ENCODE data around the gene RANBP3. TPM values are rescaled to one million over a fixed set of nuclear protein-coding genes. Genes with fewer than 3 reads are reported as not detected.
A peak's percentile ranks its signal among the peaks of the same experiment; 100 is the strongest.

Gene RANBP3
- total and polyA plus RNA-seq, 2 of the 8 experiments (the other 6 are each of a cell fraction or from before 2014, with no cell fraction given), result 95.4 to 122 TPM

GRCh38 chr19:5994405-5995165 lies 16.6 kb upstream of the RANBP3 start:
- WGBS, 2 experiments (ENCODE audit: extremely low coverage in 1 of 2, insufficient coverage in 1 of 2, insufficient read length in 1 of 2, insufficient replicate concordance in 2 of 2, low coverage in 1 of 2, low lambda C conversion rate in 2 of 2, missing lambda C conversion rate in 1 of 2), result 94% methylated on average over 28 of the region's 29 CpGs; no CpG with 5 or more reads in 1 of the 2 experiments
- ChIA-PET POLR2A (ENCODE audit: partially characterized antibody) (interaction anchor here (1.4 to 1.6 kb wide), 2 partner anchors 18 to 24 kb away, joined by 5 to 7 read pairs; no protein-coding TSS in a partner anchor), CTCF (ENCODE audit: partially characterized antibody) (interaction anchor here (1.0 to 3.5 kb wide), 4 partner anchors 11 to 190 kb away, joined by 3 to 34 read pairs (median 12); no protein-coding TSS in a partner anchor)
- no peak for DNase-seq (ENCODE audit: low read depth in 1 of 2, low spot score in 2 of 2)
- H3K18ac ChIP-seq (ENCODE audit: extremely low read depth, low read length), result no peak overlapping the region
- H3K4ac ChIP-seq (replicated peaks; ENCODE audit: insufficient read length, low read depth, low read length), result no peak overlapping the region
- FAIRE-seq, result no peak
- H4K91ac ChIP-seq (replicated peaks; ENCODE audit: insufficient read length, low read length), result peak overlapping the region; percentile 74
- no peak overlapping the region for H2BK20ac ChIP-seq (ENCODE audit: low read length)
- no peak overlapping the region for H3K14ac ChIP-seq (ENCODE audit: insufficient read length)
- peaks cover 0 to 3% (median 0%) of the 10 kb centered on the region in 4 experiments; a peak in 2 of 7 replicates for H3K27me3 ChIP-seq (replicated peaks in 1 of 4; ENCODE audit: control insufficient read depth in 3 of 4, extremely low read depth in 1 of 4, insufficient read depth in 3 of 4, low read length in 3 of 4)
- no peaks in the 10 kb centered on the region; the same call in 1 of the 2 replicates for H3K23me2 ChIP-seq (ENCODE audit: low read depth, low read length)
- H3K4me1 ChIP-seq (replicated peaks in 1 of 4; ENCODE audit: control insufficient read depth in 3 of 4, insufficient read depth in 4 of 4, low read length in 3 of 4), result peaks cover 0 to 3% (median 0%) of the 10 kb centered on the region in 4 experiments; a peak in 1 of 7 replicates
- no peak overlapping the region for H3K4me2 ChIP-seq (ENCODE audit: insufficient read depth in 1 of 2, low read depth in 2 of 2, low read length in 2 of 2)
- no peak overlapping the region for H3K56ac ChIP-seq (replicated peaks; ENCODE audit: insufficient read length, low read depth, low read length)
- no peak overlapping the region for H3K4me3 ChIP-seq (ENCODE audit: extremely low read depth in 1 of 4, insufficient read depth in 2 of 4, low read depth in 3 of 4, low read length in 4 of 4)
- no peak overlapping the region for H2BK12ac ChIP-seq (ENCODE audit: low read depth, low read length)
- H3K36me3 ChIP-seq (ENCODE audit: control insufficient read depth in 2 of 4, insufficient read depth in 4 of 4, low read length in 3 of 4), result no peaks in the 10 kb centered on the region
- H2BK15ac ChIP-seq (ENCODE audit: low read length), result no peak overlapping the region
- no peaks in the 10 kb centered on the region for H4K20me1 ChIP-seq (replicated peaks in 1 of 2; ENCODE audit: control insufficient read depth in 1 of 2, insufficient read depth in 2 of 2, low read length in 2 of 2)
- H3K23ac ChIP-seq (ENCODE audit: insufficient read length), result no peak overlapping the region
- no peak overlapping the region for H2BK120ac ChIP-seq (replicated peaks; ENCODE audit: low read depth, low read length)
- H3K79me2 ChIP-seq (ENCODE audit: control insufficient read depth in 1 of 2, insufficient read depth in 2 of 2, low read length in 2 of 2), result no peaks in the 10 kb centered on the region
- no peaks in the 10 kb centered on the region for H3K79me1 ChIP-seq (ENCODE audit: low read depth, low read length)
- H3K9ac ChIP-seq (replicated peaks in 1 of 4; ENCODE audit: extremely low read depth in 1 of 4, low read depth in 3 of 4, low read length in 3 of 4), result no peak overlapping the region
- no peak overlapping the region for H4K5ac ChIP-seq (ENCODE audit: insufficient read length, low read depth, low read length)
- H3K27ac ChIP-seq (ENCODE audit: low read depth, low read length), result no peak overlapping the region
- H4K8ac ChIP-seq (ENCODE audit: extremely low read depth, insufficient read depth, low read length), result peak overlapping the region; percentile 14; the same call in 1 of the 2 replicates
- H3K9me3 ChIP-seq (ENCODE audit: insufficient read depth in 2 of 2, low read depth in 1 of 2, low read length in 1 of 2), result 0 out of 4 replicates have a peak, but pooled peaks cover 0 to 2% of the 10 kb centered on the region in 2 experiments
- no peak overlapping the region for H2AFZ ChIP-seq (ENCODE audit: low read length)
- no peak overlapping the region; the same call in 1 of the 2 replicates for H2BK5ac ChIP-seq (ENCODE audit: low read depth, low read length)
- H2AK5ac ChIP-seq (ENCODE audit: low read depth, low read length), result no peak overlapping the region
- TF ChIP-seq RXRA (IDR thresholded peaks at IDR 0.05; ENCODE audit: insufficient read depth, low read depth, low read length) (no peak), TCF12 (IDR thresholded peaks at IDR 0.05; ENCODE audit: low read depth, low read length) (no peak), SIX5 (IDR thresholded peaks at IDR 0.05; ENCODE audit: low read depth, low read length) (no peak), RFX5 (IDR thresholded peaks at IDR 0.05; ENCODE audit: borderline replicate concordance, low read depth, low read length) (no peak), CREB1 (IDR thresholded peaks at IDR 0.05) (no peak)

Data from H1 (cell line).